Gastroesophageal sphincter (tissue), 4 donors: ENCODE data around the gene SPIN1. TPM values are rescaled to one million over a fixed set of nuclear protein-coding genes. Genes with fewer than 3 reads are reported as not detected.

ENCODE experiments used
- ATAC-seq: fragments of 150-250 bp; one replicate; pipeline ENCODE4 v1.9.1; 2016; ENCODE audit warnings: mild to moderate bottlenecking, moderate library complexity
- H3K27ac ChIP-seq, 4 donors: fragments of 200-600 bp; sonication (generic) in 3 of 4; 1 replicate in 3 of 4; 2 replicates in 1 of 4; pipeline ENCODE4 v1.5.1; 2016 to 2019
- H3K27me3 ChIP-seq: fragments of 200-600 bp; sonication (generic); one replicate; pipeline ENCODE4 v1.5.1; 2019
- H3K36me3 ChIP-seq, 2 donors: fragments of 200-600 bp; sonication (generic); one replicate each; pipeline ENCODE4 v1.5.1; 2019; ENCODE audit warnings: control low read depth in 1 of 2
- H3K4me1 ChIP-seq, 3 donors: fragments of 200-600 bp; sonication (generic); 1 replicate in 2 of 3; 2 replicates in 1 of 3; pipeline ENCODE4 v1.5.1; 2016 to 2019; ENCODE audit warnings: control low read depth in 2 of 3
- H3K4me3 ChIP-seq, 2 donors: fragments of 200-600 bp; sonication (generic); one replicate each; pipeline ENCODE4 v1.5.1; 2019; ENCODE audit warnings: mild to moderate bottlenecking in 1 of 2, moderate library complexity in 1 of 2
- H3K9me3 ChIP-seq, 3 donors: fragments of 200-600 bp; sonication (generic); one replicate each; pipeline ENCODE4 v1.5.1; 2017 to 2019; ENCODE audit warnings: control low read depth in 2 of 3
- CTCF ChIP-seq, 4 experiments: fragments of 200-600 bp in 2 of 4; fragments of 450-650 bp in 2 of 4; sonication (generic) in 1 of 4; IDR thresholded peaks; one replicate each; pipeline ENCODE4 v1.5.1; 2017 to 2019; ENCODE audit warnings: antibody characterized with exemption in 4 of 4, mild to moderate bottlenecking in 2 of 4, moderate library complexity in 2 of 4
- EP300 ChIP-seq: sonication (generic); formaldehyde crosslinking; IDR thresholded peaks from one replicate; pipeline ENCODE4 v1.6.1; 2017; ENCODE audit warnings: antibody characterized with exemption, mild to moderate bottlenecking
- POLR2A ChIP-seq, 2 donors: fragments of 450-650 bp; IDR thresholded peaks; one replicate each; pipeline ENCODE4 v1.6.1; 2017; ENCODE audit warnings: antibody characterized with exemption in 2 of 2, mild to moderate bottlenecking in 2 of 2, moderate library complexity in 1 of 2
- POLR2AphosphoS5 ChIP-seq: sonication (generic); formaldehyde crosslinking; IDR thresholded peaks from one replicate; pipeline ENCODE4 v1.6.1; 2017; ENCODE audit warnings: antibody characterized with exemption
- WGBS, 2 donors: methylation state at CpG; one replicate each; pipeline ENCODE4 v1.1.5; 2018; ENCODE audit warnings: low coverage in 1 of 2; 5-methylcytosine and 5-hydroxymethylcytosine counted together
- total RNA-seq, 4 donors: library from RNA; depleted of rRNA; stranded (reverse); fragments of >200 nt; gene quantifications; one replicate each; pipeline ENCODE4 v1.1.0, GENCODE V29; 2016

SPIN1 gene
- total RNA-seq, 4 donors from 2014 or later, result 86.8 to 112 (median 99.5) TPM

- no peaks in the 10 kb centered on the region for H3K36me3 ChIP-seq
- H3K4me3 ChIP-seq, result no peak overlapping the region
- WGBS, 2 donors, result 39 to 41% methylated on average over 3 of the region's 3 CpGs
- no peak for ATAC-seq
- no peak for TF ChIP-seq POLR2AphosphoS5
- no peak for TF ChIP-seq CTCF (IDR thresholded peaks at IDR 0.05)
- TF ChIP-seq EP300, result no peak
- TF ChIP-seq POLR2A (IDR thresholded peaks at IDR 0.05), result no peak
- H3K4me1 ChIP-seq, result peaks cover 0 to 81% (median 18%) of the 10 kb centered on the region in 3 donors
- no peak overlapping the region for H3K27ac ChIP-seq
- H3K9me3 ChIP-seq, result no peaks in the 10 kb centered on the region
- no peaks in the 10 kb centered on the region for H3K27me3 ChIP-seq
Measured at GRCh38 chr9:88396836-88397577, 8.8 kb downstream of the SPIN1 start.

- H3K36me3 ChIP-seq, result no peaks in the 10 kb centered on the region
- TF ChIP-seq POLR2AphosphoS5 (no peak), POLR2A (IDR thresholded peaks at IDR 0.05) (no peak), EP300 (no peak), CTCF (IDR thresholded peaks at IDR 0.05) (no peak)
- H3K4me3 ChIP-seq, result no peak overlapping the region
- WGBS, 2 donors, result 82 to 100% methylated on average over 1 to 4 of the region's 5 CpGs
- H3K27ac ChIP-seq, result no peak overlapping the region
- ATAC-seq, result no peak
- peaks cover 0 to 80% (median 15%) of the 10 kb centered on the region in 3 donors for H3K4me1 ChIP-seq
- no peaks in the 10 kb centered on the region for H3K9me3 ChIP-seq
- H3K27me3 ChIP-seq, result no peaks in the 10 kb centered on the region
Measured at GRCh38 chr9:88398016-88398415, 9.8 kb downstream of the SPIN1 start.

GRCh38 chr9:88399966-88400365 lies 11.7 kb downstream of the SPIN1 start:
- H3K4me3 ChIP-seq, result no peak overlapping the region
- no peaks in the 10 kb centered on the region for H3K27me3 ChIP-seq
- no peaks in the 10 kb centered on the region for H3K9me3 ChIP-seq
- H3K4me1 ChIP-seq, result peaks cover 0 to 69% (median 18%) of the 10 kb centered on the region in 3 donors
- no peak for TF ChIP-seq CTCF (IDR thresholded peaks at IDR 0.05)
- no peak for TF ChIP-seq POLR2A (IDR thresholded peaks at IDR 0.05)
- TF ChIP-seq POLR2AphosphoS5, result no peak
- TF ChIP-seq EP300, result no peak
- no peaks in the 10 kb centered on the region for H3K36me3 ChIP-seq
- 7 to 37% methylated on average over 3 of the region's 3 CpGs for WGBS, 2 donors
- ATAC-seq, result no peak
- H3K27ac ChIP-seq, result peak overlapping the region in 1 of 4 donors; percentile 13

GRCh38 chr9:88403340-88403739 lies 15.1 kb downstream of the SPIN1 start:
- TF ChIP-seq POLR2A (IDR thresholded peaks at IDR 0.05), result no peak
- TF ChIP-seq POLR2AphosphoS5, result no peak
- no peak for TF ChIP-seq CTCF (IDR thresholded peaks at IDR 0.05)
- TF ChIP-seq EP300, result no peak
- Histone ChIP-seq H3K4me3 (no peak overlapping the region), H3K9me3 (no peaks in the 10 kb centered on the region), H3K27ac (no peak overlapping the region), H3K4me1 (peaks cover 0 to 55% (median 12%) of the 10 kb centered on the region in 3 donors), H3K36me3 (no peaks in the 10 kb centered on the region), H3K27me3 (no peaks in the 10 kb centered on the region)
- ATAC-seq, result no peak
- 64 to 98% methylated on average over 3 to 4 of the region's 4 CpGs for WGBS, 2 donors

- no peak for ATAC-seq
- Histone ChIP-seq H3K4me1 (peaks cover 0 to 30% (median 3%) of the 10 kb centered on the region in 3 donors), H3K4me3 (no peak overlapping the region), H3K27ac (no peak overlapping the region), H3K36me3 (peaks cover 0 to 2% of the 10 kb centered on the region in 2 donors), H3K9me3 (no peaks in the 10 kb centered on the region), H3K27me3 (no peaks in the 10 kb centered on the region)
- 90 to 96% methylated on average over 4 to 7 of the region's 7 CpGs for WGBS, 2 donors
- TF ChIP-seq POLR2A (IDR thresholded peaks at IDR 0.05) (no peak), POLR2AphosphoS5 (no peak), CTCF (IDR thresholded peaks at IDR 0.05) (no peak), EP300 (no peak)
Measured at GRCh38 chr9:88406051-88406450, 17.8 kb downstream of the SPIN1 start.
